ENCODE measurements around the gene STX16. TPM values are rescaled to one million over a fixed set of nuclear protein-coding genes. Genes with fewer than 3 reads are reported as not detected.

STX16 gene
- total RNA-seq, 1 experiment from 2014 or later: 89.1 TPM

DNA sequence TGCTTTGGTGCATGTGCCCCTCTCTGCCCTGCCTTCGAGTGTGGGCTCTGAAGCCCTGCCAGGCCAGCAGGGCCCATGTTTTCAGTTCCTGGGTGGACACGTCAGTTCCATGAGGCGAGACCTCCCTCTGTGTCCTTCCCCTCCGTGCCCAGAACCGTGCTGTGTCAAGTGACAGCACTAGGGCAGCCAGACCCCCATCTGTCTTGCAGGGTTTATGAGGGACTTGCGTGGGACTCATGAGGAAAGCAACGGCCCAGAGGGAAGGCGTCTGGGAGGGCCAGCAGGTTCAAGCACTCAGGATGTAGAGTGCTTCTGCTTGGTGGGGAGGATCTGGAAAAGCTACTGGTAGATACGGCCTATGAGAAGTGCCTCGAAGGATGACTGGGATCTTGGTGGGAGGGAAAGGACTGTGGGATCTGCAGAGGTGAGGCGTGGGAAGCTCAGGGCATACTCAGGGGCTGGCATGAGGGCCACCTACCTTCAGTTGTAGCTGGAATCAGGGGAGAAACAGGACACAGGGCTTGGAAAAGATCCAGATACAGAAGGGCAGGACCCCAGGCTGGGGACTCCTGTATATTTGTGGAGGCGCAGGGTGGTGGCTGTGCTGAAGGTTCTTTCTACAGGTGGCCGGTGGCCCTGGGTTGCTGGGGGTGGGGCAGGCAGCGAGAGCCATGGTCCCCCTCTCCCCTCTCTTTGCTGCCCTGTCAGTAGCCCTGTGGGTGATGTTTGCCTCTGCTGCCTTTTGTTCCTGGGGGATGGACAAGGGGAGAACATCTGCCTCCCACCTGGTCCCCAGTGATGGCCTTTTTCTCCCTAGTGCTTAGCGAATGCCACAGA lies 47.0 kb downstream of the STX16 start:
- H3K9me3 Mint-ChIP-seq: no peaks in the 10 kb centered on the region
- TF ChIP-seq FOXJ3 (CRISPR knock-in tag; IDR thresholded peaks at IDR 0.05; ENCODE audit: borderline replicate concordance): no peak
- no peak overlapping the region for H3K4me3 Mint-ChIP-seq
- no peak for ATAC-seq
- DNase-seq (ENCODE audit: low spot score): peak; percentile 4
- no peaks in the 10 kb centered on the region for H3K27me3 Mint-ChIP-seq (ENCODE audit: low read depth)
- CTCF ChIA-PET: interaction anchor here (1.7 kb wide), 2 partner anchors 47 to 216 kb away, joined by 6 read pairs; partner anchors contain the start of gene STX16
- H3K27ac Mint-ChIP-seq: peak overlapping the region; percentile 22
- H3K36me3 Mint-ChIP-seq: peaks cover 24% of the 10 kb centered on the region
- POLR2A ChIA-PET: interaction anchor here (0.7 kb wide), 1 partner anchor 38 kb away, joined by 3 read pairs; no protein-coding TSS in a partner anchor
- peaks cover 19% of the 10 kb centered on the region for H3K4me1 Mint-ChIP-seq

DNA sequence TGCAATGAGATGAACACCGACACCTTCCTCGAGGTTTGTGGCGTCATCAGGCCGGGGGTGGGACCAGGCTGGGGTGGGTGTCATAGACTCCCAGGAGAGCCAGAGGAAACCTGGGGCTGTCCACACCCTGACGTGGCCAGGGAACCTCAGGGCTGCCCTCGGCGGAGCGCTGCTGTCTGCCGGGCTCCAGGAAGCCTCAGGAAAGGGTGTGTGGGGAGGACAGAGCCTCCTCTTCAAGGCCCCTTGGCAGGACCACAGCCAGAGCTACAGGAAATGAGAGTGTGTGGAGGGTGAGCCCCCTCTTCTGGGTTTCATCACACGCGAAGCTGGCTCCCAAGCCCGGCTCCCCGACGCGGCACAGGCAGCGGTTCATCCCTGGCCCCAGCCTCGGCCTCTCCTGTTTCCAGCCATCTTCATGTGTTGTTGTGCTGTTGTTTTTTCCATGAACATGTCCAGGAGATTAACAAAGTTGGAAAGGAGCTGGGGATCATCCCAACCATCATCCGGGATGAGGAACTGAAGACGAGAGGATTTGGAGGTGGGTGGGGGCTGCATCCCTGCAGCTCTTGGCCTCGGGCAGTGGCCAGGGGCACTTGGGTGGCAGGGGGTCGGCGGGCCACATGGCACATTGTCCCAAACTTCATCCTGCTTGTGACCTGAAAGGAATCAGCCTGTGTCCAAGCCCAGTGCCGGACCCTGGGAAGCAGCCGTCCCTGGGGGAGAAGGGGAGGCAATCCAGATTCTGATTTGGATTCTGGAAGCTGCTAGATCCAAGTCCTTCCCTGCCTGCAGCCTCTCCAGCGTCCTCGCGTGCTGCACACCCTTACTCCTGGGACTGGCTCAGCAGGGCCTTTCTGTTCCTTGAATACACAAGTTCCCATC lies 47.9 kb downstream of the STX16 start:
- H3K27ac Mint-ChIP-seq: no peak overlapping the region
- H3K4me3 Mint-ChIP-seq: no peak overlapping the region
- POLR2A ChIA-PET: interaction anchor here (0.7 to 1.5 kb wide), 2 partner anchors 29 to 39 kb away, joined by 3 read pairs; no protein-coding TSS in a partner anchor
- CTCF ChIA-PET: interaction anchor here (2.0 kb wide), 1 partner anchor 48 kb away, joined by 6 read pairs; the partner anchor contains the start of gene STX16
- H3K4me1 Mint-ChIP-seq: peaks cover 13% of the 10 kb centered on the region
- peak; percentile 6 for DNase-seq (ENCODE audit: low spot score)
- H3K27me3 Mint-ChIP-seq (ENCODE audit: low read depth): no peaks in the 10 kb centered on the region
- no peaks in the 10 kb centered on the region for H3K9me3 Mint-ChIP-seq
- no peak for ATAC-seq
- peaks cover 32% of the 10 kb centered on the region for H3K36me3 Mint-ChIP-seq
- TF ChIP-seq, protein P1, sequence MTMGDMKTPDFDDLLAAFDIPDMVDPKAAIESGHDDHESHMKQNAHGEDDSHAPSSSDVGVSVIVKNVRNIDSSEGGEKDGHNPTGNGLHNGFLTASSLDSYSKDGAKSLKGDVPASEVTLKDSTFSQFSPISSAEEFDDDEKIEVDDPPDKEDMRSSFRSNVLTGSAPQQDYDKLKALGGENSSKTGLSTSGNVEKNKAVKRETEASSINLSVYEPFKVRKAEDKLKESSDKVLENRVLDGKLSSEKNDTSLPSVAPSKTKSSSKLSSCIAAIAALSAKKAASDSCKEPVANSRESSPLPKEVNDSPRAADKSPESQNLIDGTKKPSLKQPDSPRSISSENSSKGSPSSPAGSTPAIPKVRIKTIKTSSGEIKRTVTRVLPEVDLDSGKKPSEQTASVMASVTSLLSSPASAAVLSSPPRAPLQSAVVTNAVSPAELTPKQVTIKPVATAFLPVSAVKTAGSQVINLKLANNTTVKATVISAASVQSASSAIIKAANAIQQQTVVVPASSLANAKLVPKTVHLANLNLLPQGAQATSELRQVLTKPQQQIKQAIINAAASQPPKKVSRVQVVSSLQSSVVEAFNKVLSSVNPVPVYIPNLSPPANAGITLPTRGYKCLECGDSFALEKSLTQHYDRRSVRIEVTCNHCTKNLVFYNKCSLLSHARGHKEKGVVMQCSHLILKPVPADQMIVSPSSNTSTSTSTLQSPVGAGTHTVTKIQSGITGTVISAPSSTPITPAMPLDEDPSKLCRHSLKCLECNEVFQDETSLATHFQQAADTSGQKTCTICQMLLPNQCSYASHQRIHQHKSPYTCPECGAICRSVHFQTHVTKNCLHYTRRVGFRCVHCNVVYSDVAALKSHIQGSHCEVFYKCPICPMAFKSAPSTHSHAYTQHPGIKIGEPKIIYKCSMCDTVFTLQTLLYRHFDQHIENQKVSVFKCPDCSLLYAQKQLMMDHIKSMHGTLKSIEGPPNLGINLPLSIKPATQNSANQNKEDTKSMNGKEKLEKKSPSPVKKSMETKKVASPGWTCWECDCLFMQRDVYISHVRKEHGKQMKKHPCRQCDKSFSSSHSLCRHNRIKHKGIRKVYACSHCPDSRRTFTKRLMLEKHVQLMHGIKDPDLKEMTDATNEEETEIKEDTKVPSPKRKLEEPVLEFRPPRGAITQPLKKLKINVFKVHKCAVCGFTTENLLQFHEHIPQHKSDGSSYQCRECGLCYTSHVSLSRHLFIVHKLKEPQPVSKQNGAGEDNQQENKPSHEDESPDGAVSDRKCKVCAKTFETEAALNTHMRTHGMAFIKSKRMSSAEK (CRISPR knock-in tag; IDR thresholded peaks at IDR 0.05; ENCODE audit: borderline replicate concordance): no peak
- TF ChIP-seq, protein P2, sequence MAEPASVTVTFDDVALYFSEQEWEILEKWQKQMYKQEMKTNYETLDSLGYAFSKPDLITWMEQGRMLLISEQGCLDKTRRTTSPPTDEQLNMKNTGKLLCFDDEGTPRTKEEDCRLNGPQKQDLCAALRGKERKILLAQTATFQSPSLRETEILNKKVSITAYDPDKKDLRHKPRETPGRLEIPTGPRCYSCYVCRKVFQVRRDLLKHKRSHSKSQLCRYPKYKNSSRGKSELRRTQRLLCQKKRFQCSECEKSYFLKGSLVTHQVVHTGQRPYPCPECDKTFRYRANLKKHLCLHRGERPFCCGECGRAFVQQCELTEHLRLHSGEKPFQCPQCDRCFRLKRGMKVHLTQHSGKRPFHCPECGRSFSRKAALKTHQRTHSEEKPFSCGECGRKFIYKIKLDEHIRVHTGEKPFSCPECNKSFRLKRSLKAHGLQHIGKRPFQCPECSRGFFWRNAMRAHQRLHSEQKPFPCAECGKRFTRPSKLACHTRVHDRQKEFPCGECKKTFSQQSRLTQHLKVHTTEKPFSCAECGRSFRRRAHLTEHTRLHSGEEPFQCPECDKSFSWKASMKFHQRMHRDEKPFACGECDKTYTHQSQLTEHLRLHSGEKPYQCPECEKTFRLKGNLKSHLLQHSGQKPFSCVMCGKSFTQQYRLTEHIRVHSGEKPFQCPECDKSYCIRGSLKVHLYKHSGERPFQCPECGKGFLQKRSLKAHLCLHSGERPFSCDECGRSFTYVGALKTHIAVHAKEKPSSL (CRISPR knock-in tag; conservative IDR thresholded peaks at IDR 0.05): no peak
- TF ChIP-seq, protein P3, sequence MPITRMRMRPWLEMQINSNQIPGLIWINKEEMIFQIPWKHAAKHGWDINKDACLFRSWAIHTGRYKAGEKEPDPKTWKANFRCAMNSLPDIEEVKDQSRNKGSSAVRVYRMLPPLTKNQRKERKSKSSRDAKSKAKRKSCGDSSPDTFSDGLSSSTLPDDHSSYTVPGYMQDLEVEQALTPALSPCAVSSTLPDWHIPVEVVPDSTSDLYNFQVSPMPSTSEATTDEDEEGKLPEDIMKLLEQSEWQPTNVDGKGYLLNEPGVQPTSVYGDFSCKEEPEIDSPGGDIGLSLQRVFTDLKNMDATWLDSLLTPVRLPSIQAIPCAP (CRISPR knock-in tag; IDR thresholded peaks at IDR 0.05): no peak
- no peak for TF ChIP-seq PRRX2 (CRISPR knock-in tag; IDR thresholded peaks at IDR 0.05)
- no peak for TF ChIP-seq SMAD4 (CRISPR knock-in tag; IDR thresholded peaks at IDR 0.05)
- TF ChIP-seq, protein P4, sequence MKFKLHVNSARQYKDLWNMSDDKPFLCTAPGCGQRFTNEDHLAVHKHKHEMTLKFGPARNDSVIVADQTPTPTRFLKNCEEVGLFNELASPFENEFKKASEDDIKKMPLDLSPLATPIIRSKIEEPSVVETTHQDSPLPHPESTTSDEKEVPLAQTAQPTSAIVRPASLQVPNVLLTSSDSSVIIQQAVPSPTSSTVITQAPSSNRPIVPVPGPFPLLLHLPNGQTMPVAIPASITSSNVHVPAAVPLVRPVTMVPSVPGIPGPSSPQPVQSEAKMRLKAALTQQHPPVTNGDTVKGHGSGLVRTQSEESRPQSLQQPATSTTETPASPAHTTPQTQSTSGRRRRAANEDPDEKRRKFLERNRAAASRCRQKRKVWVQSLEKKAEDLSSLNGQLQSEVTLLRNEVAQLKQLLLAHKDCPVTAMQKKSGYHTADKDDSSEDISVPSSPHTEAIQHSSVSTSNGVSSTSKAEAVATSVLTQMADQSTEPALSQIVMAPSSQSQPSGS (CRISPR knock-in tag; IDR thresholded peaks at IDR 0.05; ENCODE audit: borderline replicate concordance, low read depth): no peak
- TF ChIP-seq, protein P5, sequence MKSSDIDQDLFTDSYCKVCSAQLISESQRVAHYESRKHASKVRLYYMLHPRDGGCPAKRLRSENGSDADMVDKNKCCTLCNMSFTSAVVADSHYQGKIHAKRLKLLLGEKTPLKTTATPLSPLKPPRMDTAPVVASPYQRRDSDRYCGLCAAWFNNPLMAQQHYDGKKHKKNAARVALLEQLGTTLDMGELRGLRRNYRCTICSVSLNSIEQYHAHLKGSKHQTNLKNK (CRISPR knock-in tag; IDR thresholded peaks at IDR 0.05): no peak
- no peak for TF ChIP-seq RORB (CRISPR knock-in tag; IDR thresholded peaks at IDR 0.05)
- no peak for TF ChIP-seq TP53 (CRISPR knock-in tag; IDR thresholded peaks at IDR 0.05)
- TF ChIP-seq, protein P6, sequence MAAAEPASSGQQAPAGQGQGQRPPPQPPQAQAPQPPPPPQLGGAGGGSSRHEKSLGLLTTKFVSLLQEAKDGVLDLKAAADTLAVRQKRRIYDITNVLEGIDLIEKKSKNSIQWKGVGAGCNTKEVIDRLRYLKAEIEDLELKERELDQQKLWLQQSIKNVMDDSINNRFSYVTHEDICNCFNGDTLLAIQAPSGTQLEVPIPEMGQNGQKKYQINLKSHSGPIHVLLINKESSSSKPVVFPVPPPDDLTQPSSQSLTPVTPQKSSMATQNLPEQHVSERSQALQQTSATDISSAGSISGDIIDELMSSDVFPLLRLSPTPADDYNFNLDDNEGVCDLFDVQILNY (CRISPR knock-in tag; IDR thresholded peaks at IDR 0.05): no peak
- no peak for TF ChIP-seq IRF2 (CRISPR knock-in tag; IDR thresholded peaks at IDR 0.05; ENCODE audit: borderline replicate concordance, low read depth)
- TF ChIP-seq, protein P7, sequence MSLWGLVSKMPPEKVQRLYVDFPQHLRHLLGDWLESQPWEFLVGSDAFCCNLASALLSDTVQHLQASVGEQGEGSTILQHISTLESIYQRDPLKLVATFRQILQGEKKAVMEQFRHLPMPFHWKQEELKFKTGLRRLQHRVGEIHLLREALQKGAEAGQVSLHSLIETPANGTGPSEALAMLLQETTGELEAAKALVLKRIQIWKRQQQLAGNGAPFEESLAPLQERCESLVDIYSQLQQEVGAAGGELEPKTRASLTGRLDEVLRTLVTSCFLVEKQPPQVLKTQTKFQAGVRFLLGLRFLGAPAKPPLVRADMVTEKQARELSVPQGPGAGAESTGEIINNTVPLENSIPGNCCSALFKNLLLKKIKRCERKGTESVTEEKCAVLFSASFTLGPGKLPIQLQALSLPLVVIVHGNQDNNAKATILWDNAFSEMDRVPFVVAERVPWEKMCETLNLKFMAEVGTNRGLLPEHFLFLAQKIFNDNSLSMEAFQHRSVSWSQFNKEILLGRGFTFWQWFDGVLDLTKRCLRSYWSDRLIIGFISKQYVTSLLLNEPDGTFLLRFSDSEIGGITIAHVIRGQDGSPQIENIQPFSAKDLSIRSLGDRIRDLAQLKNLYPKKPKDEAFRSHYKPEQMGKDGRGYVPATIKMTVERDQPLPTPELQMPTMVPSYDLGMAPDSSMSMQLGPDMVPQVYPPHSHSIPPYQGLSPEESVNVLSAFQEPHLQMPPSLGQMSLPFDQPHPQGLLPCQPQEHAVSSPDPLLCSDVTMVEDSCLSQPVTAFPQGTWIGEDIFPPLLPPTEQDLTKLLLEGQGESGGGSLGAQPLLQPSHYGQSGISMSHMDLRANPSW (CRISPR knock-in tag; conservative IDR thresholded peaks at IDR 0.05; ENCODE audit: low read depth): no peak
- TF ChIP-seq SP1 (CRISPR knock-in tag; conservative IDR thresholded peaks at IDR 0.05): no peak
- TF ChIP-seq, protein P8, sequence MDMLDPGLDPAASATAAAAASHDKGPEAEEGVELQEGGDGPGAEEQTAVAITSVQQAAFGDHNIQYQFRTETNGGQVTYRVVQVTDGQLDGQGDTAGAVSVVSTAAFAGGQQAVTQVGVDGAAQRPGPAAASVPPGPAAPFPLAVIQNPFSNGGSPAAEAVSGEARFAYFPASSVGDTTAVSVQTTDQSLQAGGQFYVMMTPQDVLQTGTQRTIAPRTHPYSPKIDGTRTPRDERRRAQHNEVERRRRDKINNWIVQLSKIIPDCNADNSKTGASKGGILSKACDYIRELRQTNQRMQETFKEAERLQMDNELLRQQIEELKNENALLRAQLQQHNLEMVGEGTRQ (CRISPR knock-in tag; IDR thresholded peaks at IDR 0.05): no peak

All from WTC11 (cell line).